GM21529 (cell line): Measurements from ENCODE around the gene SH3TC1.

ENCODE experiments used
- ATAC-seq: cut with Tn5 transposase; IDR thresholded peaks from one replicate; pipeline ENCODE4 v1.9.1; 2021; ENCODE audit not compliant: unreplicated experiment

SH3TC1 gene

GRCh38 chr4:8213121-8213520 lies 14.0 kb downstream of the SH3TC1 start:
- no peak for ATAC-seq

GRCh38 chr4:8214136-8214535 lies 15.0 kb downstream of the SH3TC1 start:
- ATAC-seq: no peak

- ATAC-seq: no peak
Observed at GRCh38 chr4:8215001-8215427, 15.9 kb downstream of the SH3TC1 start.

- ATAC-seq: no peak
Observed at GRCh38 chr4:8215641-8216442, 16.8 kb downstream of the SH3TC1 start.

GRCh38 chr4:8216443-8217245 lies 17.6 kb downstream of the SH3TC1 start:
- ATAC-seq: no peak

- ATAC-seq: no peak
Observed at GRCh38 chr4:8217246-8217511, 18.1 kb downstream of the SH3TC1 start.

GRCh38 chr4:8217871-8218270 lies 18.8 kb downstream of the SH3TC1 start:
- no peak for ATAC-seq

- no peak for ATAC-seq
Observed at GRCh38 chr4:8218371-8219031, 19.4 kb downstream of the SH3TC1 start.

GRCh38 chr4:8219236-8219635 lies 20.1 kb downstream of the SH3TC1 start:
- ATAC-seq: no peak

- no peak for ATAC-seq
Observed at GRCh38 chr4:8220661-8221450, 21.8 kb downstream of the SH3TC1 start.

GRCh38 chr4:8221476-8221875 lies 22.4 kb downstream of the SH3TC1 start:
- no peak for ATAC-seq

- no peak for ATAC-seq
Observed at GRCh38 chr4:8221985-8222384, 22.9 kb downstream of the SH3TC1 start.

- ATAC-seq: no peak
Observed at GRCh38 chr4:8222609-8223388, 23.7 kb downstream of the SH3TC1 start.

GRCh38 chr4:8224267-8224974 lies 25.3 kb downstream of the SH3TC1 start:
- ATAC-seq: no peak

GRCh38 chr4:8224975-8225625 lies 26.0 kb downstream of the SH3TC1 start:
- ATAC-seq: no peak

GRCh38 chr4:8225706-8226443 lies 26.8 kb downstream of the SH3TC1 start:
- no peak for ATAC-seq

GRCh38 chr4:8227201-8227770 lies 28.2 kb downstream of the SH3TC1 start:
- no peak for ATAC-seq

- ATAC-seq: no peak
Observed at GRCh38 chr4:8227771-8228318, 28.8 kb downstream of the SH3TC1 start.
